ENCODE results near the gene LIMD2.

The LIMD2 gene

DNA sequence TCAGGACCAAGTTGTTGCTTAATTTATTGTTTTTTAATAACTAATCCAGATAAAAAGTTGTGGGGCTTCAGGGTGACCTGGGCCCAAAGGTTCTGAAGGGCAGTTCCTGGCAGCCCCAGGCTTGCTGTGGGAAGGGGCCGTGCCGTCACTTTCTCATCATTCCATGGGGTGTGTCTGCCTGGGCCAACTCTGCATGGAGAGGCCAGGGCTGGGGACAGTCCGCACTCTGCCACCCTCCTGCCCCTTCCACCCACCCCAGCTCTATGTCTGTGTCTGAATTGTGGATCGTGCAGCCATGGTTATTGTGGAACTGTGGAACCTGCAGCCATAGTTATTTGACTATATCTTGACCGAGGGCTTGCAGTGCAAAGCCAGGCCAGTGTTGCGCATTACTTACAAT, 4.0 kb downstream of the LIMD2 start:
- Mint-ChIP-seq H3K4me1 (peaks cover 52% of the 10 kb centered on the region), H3K36me3 (ENCODE audit: low read depth) (peaks cover 22% of the 10 kb centered on the region), H3K9me3 (no peaks in the 10 kb centered on the region), H3K4me3 (peak overlapping the region; percentile 21), H3K27ac (peak overlapping the region; percentile 91), H3K27me3 (no peaks in the 10 kb centered on the region)
- ATAC-seq (no peak), DNase-seq (no peak)

DNA sequence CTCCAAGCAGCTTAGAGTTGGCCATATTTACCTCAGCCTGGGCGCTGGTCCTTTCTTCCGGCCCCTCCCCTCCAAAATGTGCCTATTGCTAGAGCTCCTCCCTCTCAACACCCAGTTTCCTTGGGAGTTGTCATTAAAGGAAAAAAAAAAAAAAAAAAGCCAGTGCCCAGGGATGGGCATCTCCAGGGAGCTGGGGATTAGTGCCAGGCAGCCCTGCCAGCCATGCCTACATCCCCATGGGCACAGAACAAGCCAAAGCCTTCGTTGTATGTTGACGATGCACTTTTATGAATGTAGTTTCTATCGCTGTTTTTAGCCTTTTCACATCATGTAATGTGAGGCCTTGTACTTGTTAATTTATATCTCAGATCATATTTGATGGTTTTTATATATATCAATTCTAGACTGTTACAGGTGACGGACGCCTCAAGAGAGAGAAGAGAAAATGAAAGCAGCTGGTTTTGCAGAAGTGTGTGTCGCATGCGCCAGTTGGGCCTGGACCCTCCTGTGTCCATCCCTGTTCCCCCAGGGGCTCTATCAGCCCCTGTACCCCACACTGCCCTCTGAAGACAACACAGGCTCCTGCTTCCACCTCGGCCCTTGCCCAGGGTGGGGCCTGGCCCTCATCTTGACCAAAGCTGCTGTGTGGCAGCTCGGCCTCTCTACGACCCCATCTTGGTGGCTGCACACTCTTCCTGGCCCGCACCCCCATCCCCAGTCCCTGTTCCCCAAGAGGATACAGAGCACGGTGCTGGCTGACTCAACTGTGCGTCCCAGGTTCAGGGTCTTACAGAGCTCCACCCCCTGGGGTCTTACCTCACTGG, 4.8 kb downstream of the LIMD2 start:
- ATAC-seq (no peak), DNase-seq (no peak)
- Mint-ChIP-seq H3K27me3 (no peaks in the 10 kb centered on the region), H3K36me3 (ENCODE audit: low read depth) (peaks cover 27% of the 10 kb centered on the region), H3K4me1 (peaks cover 52% of the 10 kb centered on the region), H3K9me3 (no peaks in the 10 kb centered on the region), H3K27ac (peak overlapping the region; percentile 72), H3K4me3 (no peak overlapping the region)

DNA sequence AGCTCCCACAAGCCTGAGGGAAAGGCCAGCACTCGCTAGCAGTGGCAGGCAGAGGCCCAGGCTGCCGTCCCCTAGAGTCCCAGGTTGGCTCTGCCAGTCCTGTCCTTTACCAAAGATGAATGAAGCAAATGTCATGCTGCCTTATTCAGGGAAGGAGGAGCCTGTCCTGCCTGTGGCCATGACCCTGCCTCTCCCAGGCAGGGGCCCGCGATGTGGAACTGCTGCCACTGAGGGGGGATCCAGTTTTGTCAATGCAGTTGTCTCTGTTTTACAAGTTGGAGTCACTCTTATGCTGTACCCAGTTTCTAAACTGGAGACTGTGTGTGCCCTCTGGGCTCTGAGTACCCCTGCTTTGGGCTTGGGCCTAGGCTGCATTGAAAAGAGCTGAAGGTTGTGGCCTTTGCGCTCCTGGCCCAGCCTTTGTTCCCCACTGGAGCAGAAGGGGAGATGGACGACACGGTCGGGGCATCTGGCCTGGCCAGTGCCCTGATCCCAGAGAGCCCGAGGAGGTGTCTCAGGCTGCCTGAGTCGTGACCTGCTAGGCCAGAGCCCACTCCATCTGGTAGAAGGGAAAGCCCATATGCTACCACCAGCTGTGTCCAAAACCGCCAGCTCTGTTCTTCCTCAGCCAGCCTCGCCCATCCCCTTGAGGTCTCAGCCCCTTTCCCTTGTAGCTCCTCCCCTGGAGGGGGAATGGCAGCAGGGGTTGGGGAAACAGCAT, 5.5 kb downstream of the LIMD2 start:
- H3K4me3 Mint-ChIP-seq = no peak overlapping the region
- H3K9me3 Mint-ChIP-seq = no peaks in the 10 kb centered on the region
- DNase-seq (no peak), ATAC-seq (no peak)
- H3K36me3 Mint-ChIP-seq (ENCODE audit: low read depth) = peaks cover 27% of the 10 kb centered on the region
- H3K27me3 Mint-ChIP-seq = no peaks in the 10 kb centered on the region
- peak overlapping the region; percentile 72 for H3K27ac Mint-ChIP-seq
- peaks cover 52% of the 10 kb centered on the region for H3K4me1 Mint-ChIP-seq

DNA sequence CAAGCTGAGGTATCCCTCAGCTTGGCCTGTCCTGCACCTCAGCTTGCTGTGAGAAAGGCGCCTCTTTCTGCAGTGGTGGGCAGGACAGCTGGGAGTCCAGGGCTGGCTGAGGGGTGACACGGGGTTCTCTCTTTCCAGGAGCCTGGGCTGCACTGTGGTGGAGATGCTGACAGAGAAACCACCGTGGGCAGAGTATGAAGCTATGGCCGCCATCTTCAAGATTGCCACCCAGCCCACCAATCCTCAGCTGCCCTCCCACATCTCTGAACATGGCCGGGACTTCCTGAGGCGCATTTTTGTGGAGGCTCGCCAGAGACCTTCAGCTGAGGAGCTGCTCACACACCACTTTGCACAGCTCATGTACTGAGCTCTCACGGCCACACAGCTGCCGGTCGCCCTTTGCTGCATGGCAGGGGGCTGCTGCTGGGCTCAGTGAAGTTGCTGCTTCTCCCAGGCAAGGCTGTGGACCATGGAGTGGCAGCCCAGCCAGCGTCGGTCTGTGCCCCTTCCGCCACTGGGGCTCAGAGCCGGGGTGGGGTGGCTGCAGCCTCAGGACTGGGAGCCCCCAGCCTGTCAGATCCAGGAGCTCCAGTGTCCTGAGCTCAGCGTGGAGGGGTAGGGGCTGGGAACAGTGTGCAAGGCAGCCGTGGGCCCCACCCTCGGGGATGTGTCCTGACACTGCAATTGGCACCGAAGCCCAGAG, 6.4 kb downstream of the LIMD2 start:
- DNase-seq = no peak
- ATAC-seq = no peak
- no peaks in the 10 kb centered on the region for H3K27me3 Mint-ChIP-seq
- peaks cover 55% of the 10 kb centered on the region for H3K4me1 Mint-ChIP-seq
- H3K27ac Mint-ChIP-seq = peak overlapping the region; percentile 64
- no peaks in the 10 kb centered on the region for H3K9me3 Mint-ChIP-seq
- H3K4me3 Mint-ChIP-seq = no peak overlapping the region
- peaks cover 27% of the 10 kb centered on the region for H3K36me3 Mint-ChIP-seq (ENCODE audit: low read depth)

DNA sequence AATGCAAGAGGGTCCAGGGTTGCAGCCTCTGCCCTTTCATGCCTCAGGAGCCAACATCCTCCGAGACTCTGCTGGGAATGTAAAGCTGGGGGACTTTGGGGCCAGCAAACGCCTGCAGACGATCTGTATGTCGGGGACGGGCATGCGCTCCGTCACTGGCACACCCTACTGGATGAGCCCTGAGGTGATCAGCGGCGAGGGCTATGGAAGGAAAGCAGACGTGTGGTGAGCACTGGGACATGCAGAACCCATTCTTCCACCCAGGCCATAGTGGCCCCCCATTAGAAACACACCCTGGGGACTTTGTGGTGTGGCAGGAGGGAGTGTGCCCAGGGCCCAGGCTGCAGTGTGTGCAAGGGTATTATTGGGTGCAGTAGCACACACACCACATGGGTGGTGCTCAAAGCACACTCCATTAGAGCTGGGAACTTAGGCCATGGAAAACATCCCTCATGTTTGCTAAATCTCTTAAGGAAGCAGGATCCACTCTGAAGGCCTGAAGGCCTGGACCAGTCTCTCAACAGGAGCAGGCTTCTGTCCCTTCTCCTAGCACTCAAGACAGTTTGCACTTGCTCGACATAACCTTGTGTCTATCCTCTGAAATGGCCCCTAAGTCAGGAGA, 7.6 kb downstream of the LIMD2 start:
- H3K27ac Mint-ChIP-seq = no peak overlapping the region
- no peaks in the 10 kb centered on the region for H3K27me3 Mint-ChIP-seq
- peaks cover 49% of the 10 kb centered on the region for H3K4me1 Mint-ChIP-seq
- H3K36me3 Mint-ChIP-seq (ENCODE audit: low read depth) = peaks cover 21% of the 10 kb centered on the region
- H3K4me3 Mint-ChIP-seq = no peak overlapping the region
- H3K9me3 Mint-ChIP-seq = no peaks in the 10 kb centered on the region
- DNase-seq (no peak), ATAC-seq (no peak)

DNA sequence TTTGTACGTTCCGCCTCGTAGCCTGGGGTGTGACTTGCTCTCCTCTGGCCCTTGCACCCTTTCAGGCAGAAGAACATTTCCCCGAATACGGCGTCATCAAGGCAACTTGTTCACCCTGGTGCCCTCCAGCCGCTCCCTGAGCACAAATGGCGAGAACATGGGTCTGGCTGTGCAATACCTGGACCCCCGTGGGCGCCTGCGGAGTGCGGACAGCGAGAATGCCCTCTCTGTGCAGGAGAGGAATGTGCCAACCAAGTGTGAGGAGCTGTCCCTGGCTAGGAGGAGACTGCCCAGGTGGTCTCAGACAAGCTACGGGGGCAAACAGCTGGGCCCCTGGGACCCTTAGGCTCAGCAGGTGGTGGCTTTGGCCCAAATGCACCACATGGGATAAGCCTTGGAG, 10.4 kb downstream of the LIMD2 start:
- DNase-seq (no peak), ATAC-seq (no peak)
- Mint-ChIP-seq H3K36me3 (ENCODE audit: low read depth) (peaks cover 8% of the 10 kb centered on the region), H3K4me1 (peaks cover 35% of the 10 kb centered on the region), H3K27me3 (no peaks in the 10 kb centered on the region), H3K4me3 (no peak overlapping the region), H3K9me3 (no peaks in the 10 kb centered on the region), H3K27ac (no peak overlapping the region)

DNA sequence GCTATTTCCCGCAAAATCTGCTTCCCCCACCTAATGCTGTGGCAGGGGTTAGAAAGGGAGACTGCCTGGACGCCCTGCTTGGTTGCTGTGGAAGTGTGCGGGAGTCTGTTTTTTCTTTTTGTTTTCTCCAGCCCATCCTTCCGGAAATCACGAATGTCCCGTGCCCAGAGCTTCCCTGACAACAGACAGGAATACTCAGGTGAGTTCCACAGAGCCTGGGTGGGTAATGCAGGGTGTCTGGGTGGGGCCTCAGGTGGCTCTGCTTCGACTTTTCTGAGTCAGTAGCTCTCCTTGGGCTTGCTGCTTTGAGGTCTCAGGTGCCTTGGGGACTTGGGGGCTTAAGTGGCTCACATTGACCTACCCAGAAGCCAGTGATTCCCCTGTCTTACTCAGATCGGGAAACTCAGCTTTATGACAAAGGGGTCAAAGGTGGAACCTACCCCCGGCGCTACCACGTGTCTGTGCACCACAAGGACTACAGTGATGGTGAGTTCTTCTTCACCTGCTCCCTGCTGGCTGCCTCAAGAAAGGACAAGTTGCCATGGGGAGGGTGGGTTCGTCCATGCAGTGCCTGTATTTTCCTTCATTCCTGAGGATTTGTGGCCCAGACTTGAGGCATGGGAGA, 11.4 kb downstream of the LIMD2 start:
- H3K9me3 Mint-ChIP-seq = no peaks in the 10 kb centered on the region
- H3K4me3 Mint-ChIP-seq = no peak overlapping the region
- peaks cover 26% of the 10 kb centered on the region for H3K4me1 Mint-ChIP-seq
- DNase-seq (no peak), ATAC-seq (peak; percentile 37)
- H3K36me3 Mint-ChIP-seq (ENCODE audit: low read depth) = peaks cover 12% of the 10 kb centered on the region
- no peaks in the 10 kb centered on the region for H3K27me3 Mint-ChIP-seq
- H3K27ac Mint-ChIP-seq = peak overlapping the region; percentile 77

DNA sequence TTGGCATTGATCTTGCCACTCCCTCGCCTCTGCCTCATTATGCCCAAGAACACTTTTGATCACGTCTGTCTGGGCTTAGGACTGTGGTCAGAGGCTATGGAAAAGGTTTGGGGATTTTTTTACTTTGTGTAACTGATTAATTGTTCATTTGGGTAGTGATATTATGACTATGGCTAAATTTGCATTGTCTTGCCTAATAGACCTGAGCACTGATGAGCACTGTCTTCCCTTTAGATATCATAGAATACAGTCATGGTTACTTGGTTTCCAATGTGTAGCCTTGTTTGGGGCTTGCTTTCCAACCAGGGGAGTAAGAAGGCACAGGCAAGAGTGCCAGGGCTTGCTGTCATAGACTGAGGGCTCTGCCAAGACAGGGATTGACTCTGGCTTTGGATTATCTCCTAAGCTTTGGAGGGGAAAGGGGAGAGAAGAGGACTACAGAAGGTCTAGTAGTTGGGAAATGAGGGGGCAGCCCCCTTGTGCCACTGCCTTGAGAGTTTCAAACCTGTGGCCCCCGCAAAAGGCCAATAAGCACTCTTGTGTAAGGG, 13.7 kb downstream of the LIMD2 start:
- ATAC-seq (peak; percentile 84), DNase-seq (no peak)
- Mint-ChIP-seq H3K27me3 (no peaks in the 10 kb centered on the region), H3K27ac (peak overlapping the region; percentile 90), H3K4me1 (peaks cover 27% of the 10 kb centered on the region), H3K9me3 (no peaks in the 10 kb centered on the region), H3K4me3 (peak overlapping the region; percentile 42), H3K36me3 (ENCODE audit: low read depth) (peaks cover 16% of the 10 kb centered on the region)

DNA sequence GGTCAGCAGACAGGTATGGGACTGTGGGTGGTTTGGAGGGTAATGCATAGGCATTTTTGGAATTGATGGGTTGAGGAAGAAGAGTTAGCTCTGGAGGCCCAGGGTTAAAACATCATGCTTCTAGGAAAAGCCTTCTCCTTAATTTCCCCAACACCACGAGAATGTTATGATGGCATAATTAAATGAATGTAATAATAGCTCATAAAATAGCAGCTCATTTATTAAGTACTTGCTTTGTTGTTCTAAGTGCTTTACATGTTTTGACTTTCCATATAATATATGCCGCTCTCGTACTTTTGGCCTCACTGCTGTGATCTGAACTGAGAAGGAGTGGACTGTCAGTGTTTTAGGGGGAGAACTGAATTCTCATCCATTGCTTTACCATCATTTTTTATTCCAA, 14.3 kb downstream of the LIMD2 start:
- ATAC-seq (no peak), DNase-seq (no peak)
- Mint-ChIP-seq H3K9me3 (no peaks in the 10 kb centered on the region), H3K4me3 (no peak overlapping the region), H3K36me3 (ENCODE audit: low read depth) (peaks cover 12% of the 10 kb centered on the region), H3K27me3 (no peaks in the 10 kb centered on the region), H3K4me1 (peaks cover 27% of the 10 kb centered on the region), H3K27ac (no peak overlapping the region)

DNA sequence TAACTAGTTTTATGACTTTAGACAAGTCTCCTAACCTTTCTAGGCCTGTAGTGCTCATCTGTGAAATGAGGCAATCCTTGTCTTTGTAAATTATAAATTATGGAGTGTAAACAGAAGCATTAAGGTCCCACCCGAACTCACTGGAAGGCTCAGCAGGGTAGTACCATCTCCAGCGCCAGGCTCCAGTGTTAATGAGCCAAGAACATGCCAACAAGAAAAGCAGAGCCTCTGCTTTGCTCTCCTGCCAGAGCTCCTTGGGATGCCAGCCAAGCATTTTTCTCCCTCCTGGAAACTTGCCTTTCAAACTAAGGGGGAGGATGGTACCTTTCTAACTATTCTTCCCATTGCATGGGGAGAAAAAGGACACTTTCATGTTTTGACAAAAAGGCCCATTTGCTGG, 14.9 kb downstream of the LIMD2 start:
- Mint-ChIP-seq H3K9me3 (no peaks in the 10 kb centered on the region), H3K27ac (no peak overlapping the region)
- DNase-seq = no peak

DNA sequence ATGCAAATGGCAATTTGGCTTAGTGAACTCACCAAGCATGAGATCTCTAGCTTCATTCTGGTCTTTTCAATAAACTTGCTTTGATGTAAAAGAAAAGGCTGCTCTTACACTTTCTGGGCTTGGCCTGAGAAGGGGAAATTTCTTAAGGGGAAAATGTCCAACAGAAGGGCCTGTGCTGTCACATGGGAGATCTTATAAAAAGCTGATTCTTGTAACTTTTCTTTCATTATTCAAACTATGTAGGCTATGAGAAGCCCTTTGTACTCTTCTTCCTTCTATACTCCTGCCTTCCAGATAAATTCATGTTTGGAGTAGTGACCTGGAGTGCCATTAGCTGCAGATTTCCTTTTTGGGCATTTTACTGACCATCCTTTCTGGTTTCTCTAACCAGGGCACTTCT, 16.9 kb downstream of the LIMD2 start:
- Mint-ChIP-seq H3K4me3 (no peak overlapping the region), H3K27me3 (no peaks in the 10 kb centered on the region), H3K36me3 (ENCODE audit: low read depth) (peaks cover 9% of the 10 kb centered on the region), H3K9me3 (no peaks in the 10 kb centered on the region), H3K27ac (no peak overlapping the region), H3K4me1 (peaks cover 23% of the 10 kb centered on the region)
- ATAC-seq (no peak), DNase-seq (no peak)

More for the DNA sequence above, 14.9 kb downstream of the LIMD2 start:
- peaks cover 9% of the 10 kb centered on the region for H3K36me3 Mint-ChIP-seq (ENCODE audit: low read depth)
- H3K4me1 Mint-ChIP-seq = peaks cover 27% of the 10 kb centered on the region
- ATAC-seq = no peak
- H3K27me3 Mint-ChIP-seq = no peaks in the 10 kb centered on the region
- H3K4me3 Mint-ChIP-seq = no peak overlapping the region

DNA sequence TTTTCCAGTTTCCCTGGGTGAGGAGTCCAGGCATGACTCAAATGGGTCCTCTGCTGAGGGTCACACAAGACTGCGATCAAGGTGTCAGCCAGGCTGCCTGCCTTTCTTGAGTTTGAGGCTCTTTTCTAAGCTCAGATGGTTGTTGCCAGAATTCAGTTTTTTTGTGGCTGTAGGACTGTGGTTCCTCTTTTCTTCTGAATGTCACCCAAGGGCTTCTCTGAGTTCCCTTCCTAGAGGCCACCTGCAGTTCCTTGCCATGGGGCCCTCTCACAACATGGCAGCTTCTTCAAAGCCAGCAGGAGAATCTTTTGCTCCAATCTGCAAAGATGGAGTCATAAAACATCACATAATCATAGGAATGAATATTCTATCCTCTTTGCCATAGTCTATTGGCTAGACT, 17.5 kb downstream of the LIMD2 start:
- peaks cover 9% of the 10 kb centered on the region for H3K36me3 Mint-ChIP-seq (ENCODE audit: low read depth)
- ATAC-seq (no peak), DNase-seq (no peak)
- H3K27me3 Mint-ChIP-seq = no peaks in the 10 kb centered on the region
- H3K4me1 Mint-ChIP-seq = peaks cover 21% of the 10 kb centered on the region
- H3K27ac Mint-ChIP-seq = no peak overlapping the region
- no peaks in the 10 kb centered on the region for H3K9me3 Mint-ChIP-seq
- H3K4me3 Mint-ChIP-seq = no peak overlapping the region

DNA sequence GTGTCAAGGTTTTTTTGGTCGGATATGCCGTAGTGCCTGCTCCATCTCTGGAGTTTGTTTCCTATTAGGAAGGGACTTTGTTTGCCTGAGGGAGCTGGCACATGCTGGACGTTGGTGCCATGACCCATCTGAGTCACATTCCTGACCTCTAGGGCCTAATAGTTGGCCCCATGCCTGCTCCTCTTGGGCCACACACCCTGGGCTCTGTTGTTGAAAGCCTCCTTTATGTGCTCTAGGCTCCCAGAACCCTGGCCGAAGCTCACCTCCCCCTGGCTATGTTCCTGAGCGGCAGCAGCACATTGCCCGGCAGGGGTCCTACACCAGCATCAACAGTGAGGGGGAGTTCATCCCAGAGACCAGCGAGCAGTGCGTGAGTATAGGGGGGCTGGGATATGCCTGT, 18.4 kb downstream of the LIMD2 start:
- H3K9me3 Mint-ChIP-seq = no peaks in the 10 kb centered on the region
- ATAC-seq (no peak), DNase-seq (no peak)
- H3K27ac Mint-ChIP-seq = no peak overlapping the region
- H3K4me3 Mint-ChIP-seq = no peak overlapping the region
- H3K27me3 Mint-ChIP-seq = no peaks in the 10 kb centered on the region
- H3K36me3 Mint-ChIP-seq (ENCODE audit: low read depth) = peaks cover 9% of the 10 kb centered on the region
- peaks cover 18% of the 10 kb centered on the region for H3K4me1 Mint-ChIP-seq

DNA sequence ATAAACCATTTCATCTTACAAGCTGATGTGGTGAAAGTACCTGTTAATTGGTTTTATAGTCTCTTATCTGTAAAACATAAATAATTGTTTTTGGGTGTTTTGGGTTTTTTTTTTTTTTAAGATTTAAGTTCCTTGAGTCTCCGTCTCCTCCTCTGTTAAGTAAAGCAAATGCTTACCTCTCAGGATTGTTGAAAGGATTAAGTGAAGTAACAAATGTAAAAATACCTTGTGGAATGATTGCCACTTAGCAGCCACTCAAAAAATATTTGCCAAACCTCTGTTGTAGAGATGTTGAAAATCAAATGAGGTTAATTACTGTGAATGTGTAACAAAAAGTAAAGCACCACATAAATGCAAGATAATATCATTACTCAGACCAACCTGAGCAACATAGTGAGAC, 19.2 kb downstream of the LIMD2 start:
- H3K4me3 Mint-ChIP-seq = no peak overlapping the region
- no peak for DNase-seq
- no peak for ATAC-seq
- no peaks in the 10 kb centered on the region for H3K9me3 Mint-ChIP-seq
- H3K27ac Mint-ChIP-seq = no peak overlapping the region
- H3K4me1 Mint-ChIP-seq = peaks cover 12% of the 10 kb centered on the region
- peaks cover 9% of the 10 kb centered on the region for H3K36me3 Mint-ChIP-seq (ENCODE audit: low read depth)
- no peaks in the 10 kb centered on the region for H3K27me3 Mint-ChIP-seq
